ENCODE measurements around the gene NEDD9. TPM values are rescaled to one million over a fixed set of nuclear protein-coding genes. Genes with fewer than 3 reads are reported as not detected.

Gene NEDD9
- polyA plus RNA-seq, 1 donor (not counting 4 experiments of a cell fraction or from before 2014, with no cell fraction given) = 3.3 TPM

DNA sequence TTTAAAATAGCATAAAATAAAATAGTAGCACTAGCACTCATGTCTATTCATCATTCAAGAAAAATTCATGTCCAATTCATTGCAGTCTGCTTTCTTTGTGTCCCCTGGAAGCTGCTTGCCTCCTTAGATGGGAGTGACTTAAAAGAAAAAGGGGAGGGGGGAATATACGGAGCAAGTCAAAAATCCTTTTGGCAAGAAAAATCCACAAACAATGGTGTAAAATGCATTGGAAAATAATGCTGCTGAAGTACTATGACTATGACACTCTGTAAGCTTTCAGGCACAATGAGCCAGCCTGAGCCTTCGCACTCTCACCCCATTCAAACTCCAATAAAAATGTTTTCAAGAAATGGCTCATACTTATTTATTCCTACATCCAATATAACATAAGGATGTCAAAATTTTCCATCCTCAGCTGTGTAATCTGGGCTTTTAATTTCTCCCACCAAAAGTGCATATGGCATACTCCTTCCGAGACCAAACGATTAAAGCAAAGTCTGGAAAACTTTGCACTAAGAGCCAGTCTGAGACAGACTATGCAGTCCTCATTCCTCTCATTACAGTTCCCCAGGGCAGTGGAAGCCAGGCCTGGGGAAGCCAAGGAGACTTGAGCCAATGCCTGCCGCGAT lies 790 bp downstream of the NEDD9 start:
- FAIRE-seq (no peak), DNase-seq (ENCODE audit: low read depth, low spot score) (no peak)
- Histone ChIP-seq H3K4me1 (ENCODE audit: control insufficient read depth, extremely low read depth, insufficient read depth, low read length) (peaks cover 55% of the 10 kb centered on the region), H3K27me3 (ENCODE audit: control insufficient read depth, extremely low read depth, insufficient read depth, low read length) (no peaks in the 10 kb centered on the region), H3K4me2 (ENCODE audit: control insufficient read depth, extremely low read depth, insufficient read depth, low read depth, low read length) (peak overlapping the region; percentile 95), H3K4me3 (ENCODE audit: control insufficient read depth in 2 of 3, extremely low read depth in 1 of 3, insufficient read depth in 2 of 3, low read depth in 1 of 3, low read length in 3 of 3) (peak overlapping the region; percentile 54 to 93 (median 91)), H3K79me2 (ENCODE audit: control insufficient read depth, insufficient read depth, low read length) (no peaks in the 10 kb centered on the region), H4K20me1 (ENCODE audit: control insufficient read depth, extremely low read depth, insufficient read depth, low read length) (no peaks in the 10 kb centered on the region), H3K9me3 (ENCODE audit: control insufficient read depth, low read depth, low read length) (no peaks in the 10 kb centered on the region), H3K9ac (ENCODE audit: control insufficient read depth, extremely low read depth, insufficient read depth, low read length) (peak overlapping the region; percentile 93), H3K27ac (ENCODE audit: control insufficient read depth, insufficient read depth, low read length) (peak overlapping the region; percentile 97), H3K36me3 (ENCODE audit: control insufficient read depth in 2 of 2, extremely low read depth in 1 of 2, insufficient read depth in 2 of 2, low read length in 2 of 2) (no peaks in the 10 kb centered on the region), H3K9me1 (ENCODE audit: control insufficient read depth, extremely low read depth, insufficient read depth, low read length) (no peaks in the 10 kb centered on the region), H2AFZ (ENCODE audit: control insufficient read depth, low read length) (peak overlapping the region; percentile 70)
- TF ChIP-seq, protein P1, sequence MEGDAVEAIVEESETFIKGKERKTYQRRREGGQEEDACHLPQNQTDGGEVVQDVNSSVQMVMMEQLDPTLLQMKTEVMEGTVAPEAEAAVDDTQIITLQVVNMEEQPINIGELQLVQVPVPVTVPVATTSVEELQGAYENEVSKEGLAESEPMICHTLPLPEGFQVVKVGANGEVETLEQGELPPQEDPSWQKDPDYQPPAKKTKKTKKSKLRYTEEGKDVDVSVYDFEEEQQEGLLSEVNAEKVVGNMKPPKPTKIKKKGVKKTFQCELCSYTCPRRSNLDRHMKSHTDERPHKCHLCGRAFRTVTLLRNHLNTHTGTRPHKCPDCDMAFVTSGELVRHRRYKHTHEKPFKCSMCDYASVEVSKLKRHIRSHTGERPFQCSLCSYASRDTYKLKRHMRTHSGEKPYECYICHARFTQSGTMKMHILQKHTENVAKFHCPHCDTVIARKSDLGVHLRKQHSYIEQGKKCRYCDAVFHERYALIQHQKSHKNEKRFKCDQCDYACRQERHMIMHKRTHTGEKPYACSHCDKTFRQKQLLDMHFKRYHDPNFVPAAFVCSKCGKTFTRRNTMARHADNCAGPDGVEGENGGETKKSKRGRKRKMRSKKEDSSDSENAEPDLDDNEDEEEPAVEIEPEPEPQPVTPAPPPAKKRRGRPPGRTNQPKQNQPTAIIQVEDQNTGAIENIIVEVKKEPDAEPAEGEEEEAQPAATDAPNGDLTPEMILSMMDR (optimal IDR thresholded peaks at IDR 0.05 in 1 of 3, IDR thresholded peaks at IDR 0.05 in 1 of 3, conservative IDR thresholded peaks at IDR 0.05 in 1 of 3; ENCODE audit: extremely low read depth in 1 of 3, insufficient read depth in 2 of 3, low read length in 3 of 3) = no peak
- TF ChIP-seq EZH2 (IDR thresholded peaks at IDR 0.05; ENCODE audit: low read length) = no peak
- dilution Hi-C loops (cut with MboI; ENCODE audit: extremely low pct_ligation_motif_present, low sequenced_read_pairs) = no loop called here

DNA sequence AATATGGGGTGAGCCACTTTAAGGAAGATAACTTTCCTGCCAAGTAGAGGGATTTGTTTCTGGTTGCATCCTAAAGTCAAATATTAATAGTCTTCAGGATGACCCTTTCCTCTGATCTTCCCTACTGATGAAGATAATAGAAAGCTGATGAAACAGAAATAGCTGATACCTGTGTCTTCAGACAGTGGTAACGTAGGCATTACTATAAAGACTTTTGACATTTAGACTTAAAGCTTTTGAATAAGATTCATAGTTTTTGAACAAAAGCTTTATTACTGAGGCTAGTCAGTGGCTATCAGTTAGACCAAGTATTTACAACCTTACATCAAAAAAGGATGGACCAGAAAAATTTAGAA lies 1.4 kb downstream of the NEDD9 start:
- H3K27me3 ChIP-seq (ENCODE audit: control insufficient read depth, extremely low read depth, insufficient read depth, low read length) = no peaks in the 10 kb centered on the region
- H3K4me1 ChIP-seq (ENCODE audit: control insufficient read depth, extremely low read depth, insufficient read depth, low read length) = peaks cover 49% of the 10 kb centered on the region
- peak overlapping the region; percentile 93 for H3K9ac ChIP-seq (ENCODE audit: control insufficient read depth, extremely low read depth, insufficient read depth, low read length)
- DNase-seq (ENCODE audit: low read depth, low spot score) (no peak), FAIRE-seq (no peak)
- dilution Hi-C loops (cut with MboI; ENCODE audit: extremely low pct_ligation_motif_present, low sequenced_read_pairs) = no loop called here
- H3K9me3 ChIP-seq (ENCODE audit: control insufficient read depth, low read depth, low read length) = no peaks in the 10 kb centered on the region
- TF ChIP-seq EZH2 (IDR thresholded peaks at IDR 0.05; ENCODE audit: low read length) = no peak
- TF ChIP-seq, protein P1 (optimal IDR thresholded peaks at IDR 0.05 in 1 of 3, IDR thresholded peaks at IDR 0.05 in 1 of 3, conservative IDR thresholded peaks at IDR 0.05 in 1 of 3; ENCODE audit: extremely low read depth in 1 of 3, insufficient read depth in 2 of 3, low read length in 3 of 3) = no peak
- H3K4me3 ChIP-seq (ENCODE audit: control insufficient read depth in 2 of 3, extremely low read depth in 1 of 3, insufficient read depth in 2 of 3, low read depth in 1 of 3, low read length in 3 of 3) = peak overlapping the region; percentile 54 to 93 (median 91)
- H3K4me2 ChIP-seq (ENCODE audit: control insufficient read depth, extremely low read depth, insufficient read depth, low read depth, low read length) = peak overlapping the region; percentile 95
- H3K36me3 ChIP-seq (ENCODE audit: control insufficient read depth in 2 of 2, extremely low read depth in 1 of 2, insufficient read depth in 2 of 2, low read length in 2 of 2) = no peaks in the 10 kb centered on the region
- H3K79me2 ChIP-seq (ENCODE audit: control insufficient read depth, insufficient read depth, low read length) = no peaks in the 10 kb centered on the region
- H3K9me1 ChIP-seq (ENCODE audit: control insufficient read depth, extremely low read depth, insufficient read depth, low read length) = no peaks in the 10 kb centered on the region
- no peak overlapping the region for H2AFZ ChIP-seq (ENCODE audit: control insufficient read depth, low read length)
- H4K20me1 ChIP-seq (ENCODE audit: control insufficient read depth, extremely low read depth, insufficient read depth, low read length) = no peaks in the 10 kb centered on the region
- peak overlapping the region; percentile 97 for H3K27ac ChIP-seq (ENCODE audit: control insufficient read depth, insufficient read depth, low read length)
